ENCODE results near the gene EVC2.

Gene EVC2

GRCh38 chr4:5755679-5756078 lies 47.3 kb upstream of the EVC2 start:
- H3K4me3 ChIP-seq (ENCODE audit: low read depth, low read length) = no peak overlapping the region
- no peaks in the 10 kb centered on the region for H3K27me3 ChIP-seq
- TF ChIP-seq, protein P1, sequence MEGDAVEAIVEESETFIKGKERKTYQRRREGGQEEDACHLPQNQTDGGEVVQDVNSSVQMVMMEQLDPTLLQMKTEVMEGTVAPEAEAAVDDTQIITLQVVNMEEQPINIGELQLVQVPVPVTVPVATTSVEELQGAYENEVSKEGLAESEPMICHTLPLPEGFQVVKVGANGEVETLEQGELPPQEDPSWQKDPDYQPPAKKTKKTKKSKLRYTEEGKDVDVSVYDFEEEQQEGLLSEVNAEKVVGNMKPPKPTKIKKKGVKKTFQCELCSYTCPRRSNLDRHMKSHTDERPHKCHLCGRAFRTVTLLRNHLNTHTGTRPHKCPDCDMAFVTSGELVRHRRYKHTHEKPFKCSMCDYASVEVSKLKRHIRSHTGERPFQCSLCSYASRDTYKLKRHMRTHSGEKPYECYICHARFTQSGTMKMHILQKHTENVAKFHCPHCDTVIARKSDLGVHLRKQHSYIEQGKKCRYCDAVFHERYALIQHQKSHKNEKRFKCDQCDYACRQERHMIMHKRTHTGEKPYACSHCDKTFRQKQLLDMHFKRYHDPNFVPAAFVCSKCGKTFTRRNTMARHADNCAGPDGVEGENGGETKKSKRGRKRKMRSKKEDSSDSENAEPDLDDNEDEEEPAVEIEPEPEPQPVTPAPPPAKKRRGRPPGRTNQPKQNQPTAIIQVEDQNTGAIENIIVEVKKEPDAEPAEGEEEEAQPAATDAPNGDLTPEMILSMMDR (IDR thresholded peaks at IDR 0.05; ENCODE audit: low read depth, low read length) = no peak
- no peaks in the 10 kb centered on the region for H3K9me3 ChIP-seq
- H3K36me3 ChIP-seq = no peaks in the 10 kb centered on the region
- no peaks in the 10 kb centered on the region for H3K4me1 ChIP-seq
- DNase-seq = no peak

- Histone ChIP-seq H3K9me3 (no peaks in the 10 kb centered on the region), H3K27me3 (no peaks in the 10 kb centered on the region), H3K36me3 (no peaks in the 10 kb centered on the region), H3K4me3 (ENCODE audit: low read depth, low read length) (no peak overlapping the region), H3K4me1 (no peaks in the 10 kb centered on the region)
- DNase-seq = no peak
- TF ChIP-seq, protein P1 (IDR thresholded peaks at IDR 0.05; ENCODE audit: low read depth, low read length) = no peak
Measured at GRCh38 chr4:5755161-5755560, 46.8 kb upstream of the EVC2 start.

GRCh38 chr4:5754529-5754881 lies 46.1 kb upstream of the EVC2 start:
- Histone ChIP-seq H3K4me1 (no peaks in the 10 kb centered on the region), H3K9me3 (no peaks in the 10 kb centered on the region), H3K36me3 (no peaks in the 10 kb centered on the region), H3K27me3 (no peaks in the 10 kb centered on the region), H3K4me3 (ENCODE audit: low read depth, low read length) (no peak overlapping the region)
- DNase-seq = no peak
- TF ChIP-seq, protein P1 (IDR thresholded peaks at IDR 0.05; ENCODE audit: low read depth, low read length) = no peak

- Histone ChIP-seq H3K36me3 (no peaks in the 10 kb centered on the region), H3K4me3 (ENCODE audit: low read depth, low read length) (no peak overlapping the region), H3K4me1 (no peaks in the 10 kb centered on the region), H3K9me3 (no peaks in the 10 kb centered on the region), H3K27me3 (no peaks in the 10 kb centered on the region)
- DNase-seq = no peak
- TF ChIP-seq, protein P1 (IDR thresholded peaks at IDR 0.05; ENCODE audit: low read depth, low read length) = no peak
Measured at GRCh38 chr4:5753766-5754528, 45.6 kb upstream of the EVC2 start.

GRCh38 chr4:5753366-5753765 lies 45.0 kb upstream of the EVC2 start:
- no peak overlapping the region for H3K4me3 ChIP-seq (ENCODE audit: low read depth, low read length)
- no peaks in the 10 kb centered on the region for H3K27me3 ChIP-seq
- TF ChIP-seq, protein P1 (IDR thresholded peaks at IDR 0.05; ENCODE audit: low read depth, low read length) = no peak
- no peaks in the 10 kb centered on the region for H3K4me1 ChIP-seq
- no peaks in the 10 kb centered on the region for H3K9me3 ChIP-seq
- no peaks in the 10 kb centered on the region for H3K36me3 ChIP-seq
- no peak for DNase-seq

DNA sequence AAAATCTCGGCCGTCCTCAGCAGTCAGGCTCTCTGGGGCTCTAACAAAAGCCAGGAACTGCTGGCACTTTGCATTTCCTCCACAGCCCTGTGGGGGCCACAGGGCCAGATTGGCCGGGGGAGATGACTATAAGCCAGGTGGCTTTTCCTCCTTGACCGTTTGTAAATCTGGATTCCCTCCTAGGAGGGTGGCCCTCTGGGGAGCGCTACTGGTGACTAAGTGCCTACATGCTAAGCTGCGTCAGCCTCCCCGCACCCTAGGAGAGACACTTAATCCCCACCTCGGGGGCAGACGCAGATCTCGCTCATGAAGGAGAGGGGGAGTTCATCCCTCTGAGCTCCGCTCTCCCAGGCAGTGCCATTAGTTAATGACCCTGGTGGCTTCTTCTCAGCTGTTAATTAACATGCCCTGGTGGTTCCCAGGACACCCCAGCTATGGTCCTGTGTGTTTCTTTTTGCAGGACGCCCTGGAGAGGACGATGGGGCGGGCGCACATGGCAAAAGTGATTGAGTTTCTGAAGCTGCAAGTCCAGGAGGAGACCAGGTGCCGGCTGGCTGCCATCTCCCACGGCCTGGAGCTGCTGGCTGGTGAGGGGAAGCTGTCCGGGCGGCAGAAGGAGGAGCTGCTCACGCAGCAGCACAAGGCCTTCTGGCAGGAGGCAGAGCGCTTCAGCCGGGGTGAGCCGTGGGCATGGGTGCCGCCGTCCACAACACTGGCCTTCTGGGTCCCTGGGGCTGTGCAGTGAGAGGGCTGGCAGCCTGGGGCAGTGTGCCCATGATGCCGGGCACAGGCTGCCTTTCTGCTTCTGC lies 44.2 kb upstream of the EVC2 start:
- no peak overlapping the region for H3K4me3 ChIP-seq (ENCODE audit: low read depth, low read length)
- DNase-seq = no peak
- TF ChIP-seq, protein P1 (IDR thresholded peaks at IDR 0.05; ENCODE audit: low read depth, low read length) = no peak
- H3K4me1 ChIP-seq = no peaks in the 10 kb centered on the region
- H3K27me3 ChIP-seq = no peaks in the 10 kb centered on the region
- no peaks in the 10 kb centered on the region for H3K9me3 ChIP-seq
- H3K36me3 ChIP-seq = no peaks in the 10 kb centered on the region
